ENCODE results near the gene DCP1B. TPM values are rescaled to one million over a fixed set of nuclear protein-coding genes. Genes with fewer than 3 reads are reported as not detected.

DCP1B gene
- total and polyA plus RNA-seq, 4 donors, result 3.5 to 5.5 (median 4.6) TPM

GRCh38 chr12:2013086-2013485, 8.8 kb upstream of the DCP1B start:
- Histone ChIP-seq H3K9ac (ENCODE audit: low read depth in 1 of 2, low read length in 2 of 2) (no peak overlapping the region), H3K4me3 (ENCODE audit: low read depth in 1 of 3, low read length in 3 of 3) (no peak overlapping the region), H3K27ac (ENCODE audit: low read depth in 1 of 2, low read length in 2 of 2) (peak overlapping the region; percentile 62 to 65), H3K27me3 (ENCODE audit: control insufficient read depth in 4 of 4, insufficient read depth in 4 of 4, low read length in 3 of 4) (no peaks in the 10 kb centered on the region), H3K9me3 (ENCODE audit: control insufficient read depth in 4 of 4, low read length in 3 of 4) (no peaks in the 10 kb centered on the region), H3K4me1 (ENCODE audit: control insufficient read depth in 4 of 4, insufficient read depth in 4 of 4, low read length in 3 of 4) (peaks cover 6 to 38% (median 28%) of the 10 kb centered on the region in 4 donors), H3K36me3 (ENCODE audit: control insufficient read depth in 4 of 4, insufficient read depth in 3 of 4, low read depth in 1 of 4, low read length in 3 of 4) (no peaks in the 10 kb centered on the region)
- 91% methylated on average over 3 of the region's 3 CpGs for WGBS
- TF ChIP-seq RAD21 (IDR thresholded peaks at IDR 0.05) (no peak), CTCF (IDR thresholded peaks at IDR 0.05; ENCODE audit: low read depth, low read length, missing input control) (no peak), REST (IDR thresholded peaks at IDR 0.05) (no peak), MAX (IDR thresholded peaks at IDR 0.05) (no peak), FOXA1 (IDR thresholded peaks at IDR 0.05) (no peak), ATF3 (IDR thresholded peaks at IDR 0.05) (no peak), HNF4A (conservative IDR thresholded peaks at IDR 0.05) (no peak), RXRA (IDR thresholded peaks at IDR 0.05) (no peak), TAF1 (conservative IDR thresholded peaks at IDR 0.05) (no peak), FOXA2 (IDR thresholded peaks at IDR 0.05) (no peak), YY1 (IDR thresholded peaks at IDR 0.05) (no peak), GABPA (IDR thresholded peaks at IDR 0.05 in 1 of 2, conservative IDR thresholded peaks at IDR 0.05 in 1 of 2) (no peak), NR2F2 (IDR thresholded peaks at IDR 0.05) (no peak), HNF4G (IDR thresholded peaks at IDR 0.05) (no peak), SP1 (IDR thresholded peaks at IDR 0.05) (no peak), JUND (IDR thresholded peaks at IDR 0.05) (no peak), EGR1 (IDR thresholded peaks at IDR 0.05; ENCODE audit: low read depth in 2 of 2) (no peak)
- TF ChIP-seq, protein P1, sequence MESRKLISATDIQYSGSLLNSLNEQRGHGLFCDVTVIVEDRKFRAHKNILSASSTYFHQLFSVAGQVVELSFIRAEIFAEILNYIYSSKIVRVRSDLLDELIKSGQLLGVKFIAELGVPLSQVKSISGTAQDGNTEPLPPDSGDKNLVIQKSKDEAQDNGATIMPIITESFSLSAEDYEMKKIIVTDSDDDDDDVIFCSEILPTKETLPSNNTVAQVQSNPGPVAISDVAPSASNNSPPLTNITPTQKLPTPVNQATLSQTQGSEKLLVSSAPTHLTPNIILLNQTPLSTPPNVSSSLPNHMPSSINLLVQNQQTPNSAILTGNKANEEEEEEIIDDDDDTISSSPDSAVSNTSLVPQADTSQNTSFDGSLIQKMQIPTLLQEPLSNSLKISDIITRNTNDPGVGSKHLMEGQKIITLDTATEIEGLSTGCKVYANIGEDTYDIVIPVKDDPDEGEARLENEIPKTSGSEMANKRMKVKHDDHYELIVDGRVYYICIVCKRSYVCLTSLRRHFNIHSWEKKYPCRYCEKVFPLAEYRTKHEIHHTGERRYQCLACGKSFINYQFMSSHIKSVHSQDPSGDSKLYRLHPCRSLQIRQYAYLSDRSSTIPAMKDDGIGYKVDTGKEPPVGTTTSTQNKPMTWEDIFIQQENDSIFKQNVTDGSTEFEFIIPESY (IDR thresholded peaks at IDR 0.05), result no peak
- DNase-seq (ENCODE audit: low spot score), result no peak
